ACC112 (cell line): ENCODE data around the gene EML4.

Experiments used
- H2AFZ ChIP-seq: fragments of 200-600 bp; sonication (generic); one replicate; pipeline ENCODE4 v1.6.0; 2017; ENCODE audit warnings: antibody characterized with exemption, low read length; ENCODE audit not compliant: unreplicated experiment
- H3K27ac ChIP-seq: fragments of 200-600 bp; sonication (generic); 2 replicates; pipeline ENCODE4 v1.5.1; 2014; ENCODE audit warnings: low read depth, mild to moderate bottlenecking, antibody characterized with exemption, low read length, moderate library complexity
- H3K27me3 ChIP-seq: fragments of 200-600 bp; sonication (generic); 2 replicates; pipeline ENCODE4 v1.6.1; 2014; ENCODE audit warnings: mild to moderate bottlenecking, antibody characterized with exemption, low read length, moderate library complexity, mixed read lengths; ENCODE audit not compliant: insufficient read depth
- H3K36me3 ChIP-seq: fragments of 200-600 bp; sonication (generic); 2 replicates; pipeline ENCODE4 v1.6.1; 2016; ENCODE audit warnings: mild to moderate bottlenecking, antibody characterized with exemption, low read length, moderate library complexity, mixed read lengths; ENCODE audit not compliant: insufficient read depth
- H3K4me1 ChIP-seq: fragments of 200-600 bp; sonication (generic); one replicate; pipeline ENCODE4 v1.6.1; 2016; ENCODE audit warnings: low read length, mixed read lengths; ENCODE audit not compliant: insufficient read depth, unreplicated experiment, control insufficient read depth
- H3K4me3 ChIP-seq: fragments of 200-600 bp; sonication (generic); 2 replicates; pipeline ENCODE4 v1.5.1; 2014; ENCODE audit warnings: mild to moderate bottlenecking, low read depth, low read length
- H3K79me2 ChIP-seq: fragments of 200-600 bp; sonication (generic); one replicate; pipeline ENCODE4 v1.6.0; 2016; ENCODE audit warnings: low read length; ENCODE audit not compliant: control insufficient read depth, unreplicated experiment, insufficient read depth

EML4 gene

GRCh38 chr2:42288811-42289210 lies 119.7 kb downstream of the EML4 start:
- H3K36me3 ChIP-seq: peaks cover 16% of the 10 kb centered on the region; the same call in 1 of the 2 replicates
- no peaks in the 10 kb centered on the region for H3K27me3 ChIP-seq
- no peaks in the 10 kb centered on the region for H3K4me1 ChIP-seq
- no peak overlapping the region for H3K4me3 ChIP-seq
- H2AFZ ChIP-seq: no peak overlapping the region
- H3K79me2 ChIP-seq: no peaks in the 10 kb centered on the region
- H3K27ac ChIP-seq: no peak overlapping the region

GRCh38 chr2:42289222-42289621 lies 120.1 kb downstream of the EML4 start:
- H3K4me3 ChIP-seq: no peak overlapping the region
- no peak overlapping the region for H3K27ac ChIP-seq
- H3K79me2 ChIP-seq: no peaks in the 10 kb centered on the region
- H3K36me3 ChIP-seq: peaks cover 15% of the 10 kb centered on the region; the same call in 1 of the 2 replicates
- H3K27me3 ChIP-seq: no peaks in the 10 kb centered on the region
- H2AFZ ChIP-seq: no peak overlapping the region
- H3K4me1 ChIP-seq: no peaks in the 10 kb centered on the region

GRCh38 chr2:42290005-42290404 lies 120.9 kb downstream of the EML4 start:
- H3K36me3 ChIP-seq: peaks cover 20% of the 10 kb centered on the region
- H3K27me3 ChIP-seq: no peaks in the 10 kb centered on the region

GRCh38 chr2:42293019-42293418 lies 123.9 kb downstream of the EML4 start:
- Histone ChIP-seq H3K36me3 (peaks cover 22% of the 10 kb centered on the region), H3K27ac (no peak overlapping the region), H3K79me2 (no peaks in the 10 kb centered on the region), H2AFZ (no peak overlapping the region), H3K4me1 (peaks cover 4% of the 10 kb centered on the region), H3K4me3 (no peak overlapping the region), H3K27me3 (no peaks in the 10 kb centered on the region)

More at GRCh38 chr2:42290005-42290404, 120.9 kb downstream of the EML4 start:
- Histone ChIP-seq H3K79me2 (no peaks in the 10 kb centered on the region), H3K27ac (no peak overlapping the region), H2AFZ (no peak overlapping the region), H3K4me3 (no peak overlapping the region), H3K4me1 (no peaks in the 10 kb centered on the region)

GRCh38 chr2:42296226-42296625 lies 127.1 kb downstream of the EML4 start:
- Histone ChIP-seq H3K79me2 (no peaks in the 10 kb centered on the region), H3K36me3 (peaks cover 26% of the 10 kb centered on the region), H3K27ac (no peak overlapping the region), H3K27me3 (no peaks in the 10 kb centered on the region), H2AFZ (no peak overlapping the region), H3K4me3 (no peak overlapping the region), H3K4me1 (peaks cover 6% of the 10 kb centered on the region)

GRCh38 chr2:42297322-42297936 lies 128.3 kb downstream of the EML4 start:
- H2AFZ ChIP-seq: no peak overlapping the region
- no peak overlapping the region for H3K4me3 ChIP-seq
- H3K79me2 ChIP-seq: no peaks in the 10 kb centered on the region
- peaks cover 6% of the 10 kb centered on the region for H3K4me1 ChIP-seq
- no peak overlapping the region for H3K27ac ChIP-seq
- H3K36me3 ChIP-seq: peaks cover 26% of the 10 kb centered on the region
- no peaks in the 10 kb centered on the region for H3K27me3 ChIP-seq

- no peak overlapping the region for H3K4me3 ChIP-seq
- no peaks in the 10 kb centered on the region for H3K27me3 ChIP-seq
- no peak overlapping the region for H3K27ac ChIP-seq
- H3K79me2 ChIP-seq: no peaks in the 10 kb centered on the region
- H3K36me3 ChIP-seq: peaks cover 29% of the 10 kb centered on the region
- H2AFZ ChIP-seq: no peak overlapping the region
- peaks cover 6% of the 10 kb centered on the region for H3K4me1 ChIP-seq
Measured at GRCh38 chr2:42298132-42298531, 129.0 kb downstream of the EML4 start.

GRCh38 chr2:42298996-42299754 lies 130.0 kb downstream of the EML4 start:
- no peak overlapping the region for H3K4me3 ChIP-seq
- peaks cover 32% of the 10 kb centered on the region for H3K36me3 ChIP-seq
- peaks cover 6% of the 10 kb centered on the region for H3K4me1 ChIP-seq
- H3K27ac ChIP-seq: no peak overlapping the region
- H3K27me3 ChIP-seq: no peaks in the 10 kb centered on the region
- H2AFZ ChIP-seq: no peak overlapping the region
- H3K79me2 ChIP-seq: no peaks in the 10 kb centered on the region

GRCh38 chr2:42300527-42300926 lies 131.4 kb downstream of the EML4 start:
- H3K27ac ChIP-seq: no peak overlapping the region
- H3K4me1 ChIP-seq: peaks cover 6% of the 10 kb centered on the region
- H3K79me2 ChIP-seq: no peaks in the 10 kb centered on the region
- peaks cover 26% of the 10 kb centered on the region for H3K36me3 ChIP-seq
- no peaks in the 10 kb centered on the region for H3K27me3 ChIP-seq
- H2AFZ ChIP-seq: no peak overlapping the region
- H3K4me3 ChIP-seq: no peak overlapping the region

- H3K27me3 ChIP-seq: no peaks in the 10 kb centered on the region
- peaks cover 25% of the 10 kb centered on the region for H3K36me3 ChIP-seq
- no peaks in the 10 kb centered on the region for H3K4me1 ChIP-seq
- no peaks in the 10 kb centered on the region for H3K79me2 ChIP-seq
- H3K4me3 ChIP-seq: no peak overlapping the region
- H3K27ac ChIP-seq: no peak overlapping the region
- H2AFZ ChIP-seq: no peak overlapping the region
Measured at GRCh38 chr2:42303252-42303651, 134.1 kb downstream of the EML4 start.
